ENCODE results near the gene SDCBP2.

SDCBP2 gene

GRCh38 chr20:1312904-1313235, 16.1 kb downstream of the SDCBP2 start:
- Histone ChIP-seq H3K4me3 (ENCODE audit: low read length) (no peak overlapping the region), H3K4me1 (ENCODE audit: low read length) (peaks cover 6% of the 10 kb centered on the region), H3K79me2 (ENCODE audit: low read length) (no peaks in the 10 kb centered on the region), H3K27me3 (ENCODE audit: low read depth, low read length) (0 out of 2 replicates have a peak, but pooled peaks cover 5% of the 10 kb centered on the region), H4K20me1 (ENCODE audit: insufficient read depth, low read length) (no peaks in the 10 kb centered on the region), H3K9ac (ENCODE audit: low read length) (no peak overlapping the region), H3K27ac (ENCODE audit: low read length) (no peak overlapping the region), H3K4me2 (ENCODE audit: low read length) (no peak overlapping the region), H3K36me3 (replicated peaks; ENCODE audit: low read depth, low read length) (no peaks in the 10 kb centered on the region), H2AFZ (ENCODE audit: low read depth, low read length) (no peak overlapping the region), H3K9me3 (ENCODE audit: insufficient read depth, low read length) (no peaks in the 10 kb centered on the region)
- TF ChIP-seq EZH2phosphoT487 (IDR thresholded peaks at IDR 0.05; ENCODE audit: low read depth) = no peak
- no peak for TF ChIP-seq CTCF (IDR thresholded peaks at IDR 0.05; ENCODE audit: low read depth, low read length)

- H2AFZ ChIP-seq (ENCODE audit: low read depth, low read length) = no peak overlapping the region
- H3K9me3 ChIP-seq (ENCODE audit: insufficient read depth, low read length) = no peaks in the 10 kb centered on the region
- no peak overlapping the region for H3K27ac ChIP-seq (ENCODE audit: low read length)
- no peak overlapping the region for H3K4me2 ChIP-seq (ENCODE audit: low read length)
- no peaks in the 10 kb centered on the region for H3K79me2 ChIP-seq (ENCODE audit: low read length)
- no peaks in the 10 kb centered on the region; the same call in 1 of the 2 replicates for H3K4me1 ChIP-seq (ENCODE audit: low read length)
- H3K4me3 ChIP-seq (ENCODE audit: low read length) = no peak overlapping the region
- 0 out of 2 replicates have a peak, but pooled peaks cover 5% of the 10 kb centered on the region for H3K27me3 ChIP-seq (ENCODE audit: low read depth, low read length)
- TF ChIP-seq EZH2phosphoT487 (IDR thresholded peaks at IDR 0.05; ENCODE audit: low read depth) = no peak
- no peak for TF ChIP-seq CTCF (IDR thresholded peaks at IDR 0.05; ENCODE audit: low read depth, low read length)
- H3K9ac ChIP-seq (ENCODE audit: low read length) = no peak overlapping the region
- H3K36me3 ChIP-seq (replicated peaks; ENCODE audit: low read depth, low read length) = no peaks in the 10 kb centered on the region
- H4K20me1 ChIP-seq (ENCODE audit: insufficient read depth, low read length) = no peaks in the 10 kb centered on the region
Observed at GRCh38 chr20:1312308-1312707, 16.6 kb downstream of the SDCBP2 start.

GRCh38 chr20:1310506-1311190, 18.3 kb downstream of the SDCBP2 start:
- Histone ChIP-seq H3K9ac (ENCODE audit: low read length) (no peak overlapping the region), H3K27me3 (ENCODE audit: low read depth, low read length) (0 out of 2 replicates have a peak, but pooled peaks cover 5% of the 10 kb centered on the region), H3K36me3 (replicated peaks; ENCODE audit: low read depth, low read length) (no peaks in the 10 kb centered on the region), H3K79me2 (ENCODE audit: low read length) (no peaks in the 10 kb centered on the region), H3K4me1 (ENCODE audit: low read length) (no peaks in the 10 kb centered on the region), H3K4me2 (ENCODE audit: low read length) (no peak overlapping the region), H3K27ac (ENCODE audit: low read length) (no peak overlapping the region), H2AFZ (ENCODE audit: low read depth, low read length) (no peak overlapping the region), H3K4me3 (ENCODE audit: low read length) (no peak overlapping the region), H3K9me3 (ENCODE audit: insufficient read depth, low read length) (no peaks in the 10 kb centered on the region), H4K20me1 (ENCODE audit: insufficient read depth, low read length) (no peaks in the 10 kb centered on the region)
- TF ChIP-seq CTCF (IDR thresholded peaks at IDR 0.05; ENCODE audit: low read depth, low read length) = no peak

GRCh38 chr20:1310071-1310470, 18.9 kb downstream of the SDCBP2 start:
- Histone ChIP-seq H3K36me3 (replicated peaks; ENCODE audit: low read depth, low read length) (no peaks in the 10 kb centered on the region), H3K4me1 (ENCODE audit: low read length) (no peaks in the 10 kb centered on the region), H3K4me2 (ENCODE audit: low read length) (no peak overlapping the region), H3K9ac (ENCODE audit: low read length) (no peak overlapping the region), H3K27me3 (ENCODE audit: low read depth, low read length) (0 out of 2 replicates have a peak, but pooled peaks cover 5% of the 10 kb centered on the region), H3K4me3 (ENCODE audit: low read length) (no peak overlapping the region), H2AFZ (ENCODE audit: low read depth, low read length) (no peak overlapping the region), H4K20me1 (ENCODE audit: insufficient read depth, low read length) (no peaks in the 10 kb centered on the region), H3K27ac (ENCODE audit: low read length) (no peak overlapping the region), H3K9me3 (ENCODE audit: insufficient read depth, low read length) (no peaks in the 10 kb centered on the region), H3K79me2 (ENCODE audit: low read length) (no peaks in the 10 kb centered on the region)
- TF ChIP-seq EZH2phosphoT487 (IDR thresholded peaks at IDR 0.05; ENCODE audit: low read depth) = no peak
- no peak for TF ChIP-seq CTCF (IDR thresholded peaks at IDR 0.05; ENCODE audit: low read depth, low read length)

All from OCI-LY3 (cell line).